ENCODE measurements around the gene DNAJC5. TPM values are rescaled to one million over a fixed set of nuclear protein-coding genes. Genes with fewer than 3 reads are reported as not detected.
"Not testable (repeated sequence)": the region's sequence is repeated elsewhere in the genome, so short reads cannot be mapped to it uniquely, and the experiment has no call there.

The DNAJC5 gene
- total RNA-seq, 1 donor from 2014 or later = 54.5 TPM

GRCh38 chr20:63973160-63973479, 78.2 kb downstream of the DNAJC5 start:
- no peak overlapping the region for H3K27ac ChIP-seq
- peaks cover 3% of the 10 kb centered on the region for H3K36me3 ChIP-seq
- ATAC-seq (no peak), DNase-seq (no peak)
- H3K4me1 ChIP-seq = peaks cover 39% of the 10 kb centered on the region
- no peaks in the 10 kb centered on the region for H3K27me3 ChIP-seq (ENCODE audit: low read depth)
- no peak overlapping the region for H3K4me3 ChIP-seq
- TF ChIP-seq, protein P1, sequence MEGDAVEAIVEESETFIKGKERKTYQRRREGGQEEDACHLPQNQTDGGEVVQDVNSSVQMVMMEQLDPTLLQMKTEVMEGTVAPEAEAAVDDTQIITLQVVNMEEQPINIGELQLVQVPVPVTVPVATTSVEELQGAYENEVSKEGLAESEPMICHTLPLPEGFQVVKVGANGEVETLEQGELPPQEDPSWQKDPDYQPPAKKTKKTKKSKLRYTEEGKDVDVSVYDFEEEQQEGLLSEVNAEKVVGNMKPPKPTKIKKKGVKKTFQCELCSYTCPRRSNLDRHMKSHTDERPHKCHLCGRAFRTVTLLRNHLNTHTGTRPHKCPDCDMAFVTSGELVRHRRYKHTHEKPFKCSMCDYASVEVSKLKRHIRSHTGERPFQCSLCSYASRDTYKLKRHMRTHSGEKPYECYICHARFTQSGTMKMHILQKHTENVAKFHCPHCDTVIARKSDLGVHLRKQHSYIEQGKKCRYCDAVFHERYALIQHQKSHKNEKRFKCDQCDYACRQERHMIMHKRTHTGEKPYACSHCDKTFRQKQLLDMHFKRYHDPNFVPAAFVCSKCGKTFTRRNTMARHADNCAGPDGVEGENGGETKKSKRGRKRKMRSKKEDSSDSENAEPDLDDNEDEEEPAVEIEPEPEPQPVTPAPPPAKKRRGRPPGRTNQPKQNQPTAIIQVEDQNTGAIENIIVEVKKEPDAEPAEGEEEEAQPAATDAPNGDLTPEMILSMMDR (IDR thresholded peaks at IDR 0.05) = no peak
- H3K9me3 ChIP-seq = no peaks in the 10 kb centered on the region
- intact Hi-C loops (cut with DNase I) = no loop called here

DNA sequence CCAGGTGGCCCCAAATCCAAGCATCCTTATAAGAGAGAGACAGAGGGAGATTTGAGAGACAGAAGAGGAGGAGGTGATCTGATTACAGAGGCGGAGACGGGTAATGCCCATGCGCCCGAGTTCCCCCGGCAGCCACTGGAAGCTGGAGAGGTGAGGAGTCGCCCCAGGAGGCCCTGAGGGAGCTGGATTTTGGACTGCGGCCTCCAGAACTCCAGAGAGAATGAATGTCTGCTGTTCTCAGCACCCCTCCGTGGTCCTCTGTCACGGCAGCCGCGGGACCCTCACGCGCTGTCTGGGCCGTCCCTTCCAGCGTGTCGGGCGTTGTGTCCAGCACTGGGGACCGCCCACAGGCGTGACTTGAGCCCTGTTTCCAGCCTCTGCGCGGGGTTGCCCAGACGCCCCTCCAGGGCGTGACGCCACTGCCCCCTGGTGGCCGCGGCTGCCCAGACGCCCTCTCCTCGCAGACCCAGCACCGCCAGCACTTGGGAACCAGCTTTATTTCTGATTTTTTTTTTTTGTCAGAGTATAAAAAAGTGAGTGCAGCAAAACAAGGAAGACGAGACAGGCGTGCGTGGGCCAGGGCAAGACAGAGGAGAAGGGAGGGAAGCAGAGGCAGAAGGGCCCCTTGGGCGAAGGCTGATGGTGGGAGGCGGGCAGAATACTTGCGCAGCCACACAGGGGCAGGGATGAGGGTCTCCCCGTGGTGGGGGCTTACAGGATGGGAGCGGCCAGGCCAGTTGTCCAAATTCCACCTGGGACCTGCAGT, 78.9 kb downstream of the DNAJC5 start:
- intact Hi-C loops (cut with DNase I) = no loop called here
- Histone ChIP-seq H3K27me3 (ENCODE audit: low read depth) (no peaks in the 10 kb centered on the region), H3K4me3 (peak overlapping the region; percentile 45), H3K4me1 (peaks cover 41% of the 10 kb centered on the region), H3K27ac (peak overlapping the region; percentile 21), H3K36me3 (no peaks in the 10 kb centered on the region), H3K9me3 (no peaks in the 10 kb centered on the region)
- TF ChIP-seq, protein P1 (IDR thresholded peaks at IDR 0.05) = peak; percentile 99
- peak; percentile 89 to 91 for ATAC-seq
- peak; percentile 93 for DNase-seq

GRCh38 chr20:63974402-63975200, 79.7 kb downstream of the DNAJC5 start:
- TF ChIP-seq, protein P1 (IDR thresholded peaks at IDR 0.05) = no peak
- DNase-seq (no peak), ATAC-seq (no peak)
- H3K4me1 ChIP-seq = peaks cover 38% of the 10 kb centered on the region
- H3K27me3 ChIP-seq (ENCODE audit: low read depth) = no peaks in the 10 kb centered on the region
- intact Hi-C loops (cut with DNase I) = no loop called here
- H3K36me3 ChIP-seq = no peaks in the 10 kb centered on the region
- no peaks in the 10 kb centered on the region for H3K9me3 ChIP-seq
- H3K27ac ChIP-seq = no peak overlapping the region
- no peak overlapping the region for H3K4me3 ChIP-seq

- intact Hi-C loops (cut with DNase I); H3K4me3 ChIP-seq; ATAC-seq; H3K27me3 ChIP-seq (ENCODE audit: low read depth); H3K27ac ChIP-seq; H3K9me3 ChIP-seq; DNase-seq; H3K36me3 ChIP-seq: not testable (repeated sequence)
- H3K4me1 ChIP-seq = peaks cover 46% of the 10 kb centered on the region
Measured at GRCh38 chr20:63976511-63976910, 81.6 kb downstream of the DNAJC5 start.

- H3K36me3 ChIP-seq = no peaks in the 10 kb centered on the region
- no peak for ATAC-seq
- H3K9me3 ChIP-seq = no peaks in the 10 kb centered on the region
- H3K4me3 ChIP-seq = no peak overlapping the region
- DNase-seq = no peak
- intact Hi-C loops (cut with DNase I) = no loop called here
- peaks cover 47% of the 10 kb centered on the region for H3K4me1 ChIP-seq
- H3K27ac ChIP-seq = no peak overlapping the region
- no peaks in the 10 kb centered on the region for H3K27me3 ChIP-seq (ENCODE audit: low read depth)
- TF ChIP-seq, protein P1 (IDR thresholded peaks at IDR 0.05) = no peak
Measured at GRCh38 chr20:63976980-63977738, 82.2 kb downstream of the DNAJC5 start.

All from lower lobe of right lung (tissue), 2 donors.